Glutamatergic neuron (in vitro differentiated cells): ENCODE data around the gene TKT. TPM values are rescaled to one million over a fixed set of nuclear protein-coding genes. Genes with fewer than 3 reads are reported as not detected.

Experiments
- DNase-seq: peaks from one replicate; pipeline ENCODE4 v3.0.0; 2022
- H3K27ac Mint-ChIP-seq: one replicate; pipeline ENCODE4 v1.8.0; 2020; ENCODE audit warnings: mild to moderate bottlenecking, mixed read lengths, inconsistent platforms; ENCODE audit not compliant: unreplicated experiment
- H3K27me3 Mint-ChIP-seq: one replicate; pipeline ENCODE4 v1.8.0; 2020; ENCODE audit warnings: mild to moderate bottlenecking, moderate library complexity, mixed read lengths, inconsistent platforms; ENCODE audit not compliant: unreplicated experiment
- H3K36me3 Mint-ChIP-seq: one replicate; pipeline ENCODE4 v1.8.0; 2020; ENCODE audit warnings: mild to moderate bottlenecking, mixed read lengths, inconsistent platforms; ENCODE audit not compliant: unreplicated experiment
- H3K4me1 Mint-ChIP-seq: one replicate; pipeline ENCODE4 v1.8.0; 2020; ENCODE audit warnings: mild to moderate bottlenecking, low read depth, mixed read lengths, inconsistent platforms; ENCODE audit not compliant: unreplicated experiment
- H3K4me3 Mint-ChIP-seq: one replicate; pipeline ENCODE4 v1.8.0; 2020; ENCODE audit warnings: mild to moderate bottlenecking, mixed read lengths, inconsistent platforms; ENCODE audit not compliant: unreplicated experiment
- H3K9me3 Mint-ChIP-seq: one replicate; pipeline ENCODE4 v1.8.0; 2020; ENCODE audit warnings: mild to moderate bottlenecking, moderate library complexity, mixed read lengths, inconsistent platforms; ENCODE audit not compliant: unreplicated experiment
- CTCF ChIP-seq: fragments of 200-600 bp; sonication (generic); IDR thresholded peaks from one replicate; pipeline ENCODE4 v1.5.0; 2021; ENCODE audit not compliant: partially characterized antibody, unreplicated experiment
- total RNA-seq: library from RNA; stranded (reverse); fragmentation: NEBNext Ultra II Directional; extraction: Animal tissue kit (Norgen Biotek cat#: 25700); gene quantifications from one replicate; pipeline ENCODE4 v1.2.1, GENCODE V29; 2021; ENCODE audit not compliant: unreplicated experiment

The TKT gene
- total RNA-seq, 1 donor from 2014 or later, result 265 TPM

- peak; percentile 79 for DNase-seq
- Mint-ChIP-seq H3K9me3 (peaks cover 2% of the 10 kb centered on the region), H3K4me3 (no peak overlapping the region), H3K27me3 (peaks cover 3% of the 10 kb centered on the region), H3K27ac (no peak overlapping the region), H3K4me1 (no peaks in the 10 kb centered on the region), H3K36me3 (no peaks in the 10 kb centered on the region)
- peak; percentile 99 for TF ChIP-seq CTCF
Observed at GRCh38 chr3:53195602-53196574, 59.9 kb downstream of the TKT start.

GRCh38 chr3:53195066-53195450, 60.8 kb downstream of the TKT start:
- Mint-ChIP-seq H3K4me3 (no peak overlapping the region), H3K27me3 (peaks cover 3% of the 10 kb centered on the region), H3K9me3 (peaks cover 2% of the 10 kb centered on the region), H3K27ac (no peak overlapping the region), H3K4me1 (no peaks in the 10 kb centered on the region), H3K36me3 (no peaks in the 10 kb centered on the region)
- DNase-seq, result no peak
- no peak for TF ChIP-seq CTCF

GRCh38 chr3:53194210-53195065, 61.4 kb downstream of the TKT start:
- no peak overlapping the region for H3K4me3 Mint-ChIP-seq
- peaks cover 3% of the 10 kb centered on the region for H3K27me3 Mint-ChIP-seq
- H3K9me3 Mint-ChIP-seq, result peaks cover 2% of the 10 kb centered on the region
- H3K27ac Mint-ChIP-seq, result no peak overlapping the region
- H3K4me1 Mint-ChIP-seq, result no peaks in the 10 kb centered on the region
- DNase-seq, result no peak
- no peak for TF ChIP-seq CTCF
- no peaks in the 10 kb centered on the region for H3K36me3 Mint-ChIP-seq

- H3K27me3 Mint-ChIP-seq, result peaks cover 3% of the 10 kb centered on the region
- H3K36me3 Mint-ChIP-seq, result no peaks in the 10 kb centered on the region
- H3K27ac Mint-ChIP-seq, result no peak overlapping the region
- no peaks in the 10 kb centered on the region for H3K4me1 Mint-ChIP-seq
- no peak for DNase-seq
- H3K9me3 Mint-ChIP-seq, result peaks cover 2% of the 10 kb centered on the region
- no peak overlapping the region for H3K4me3 Mint-ChIP-seq
- no peak for TF ChIP-seq CTCF
Observed at GRCh38 chr3:53193466-53194209, 62.2 kb downstream of the TKT start.
